K562 (cell line): ENCODE data around the gene CDC45.

Experiments used
- GABPA ChIP-seq: fragments of 200-800 bp; sonication (Bioruptor generic); conservative IDR thresholded peaks from 2 replicates; pipeline ENCODE4 v1.6.1; 2016; ENCODE audit warnings: low read depth, missing genetic modification characterization, missing compliant biosample characterization
- RCOR1 ChIP-seq, 2 experiments: IDR thresholded peaks; 2 replicates each; pipeline ENCODE4 v1.6.1; 2012; ENCODE audit warnings: low read depth in 2 of 2, low read length in 2 of 2, borderline replicate concordance in 1 of 2, improper control_type of control experiment in 1 of 2
- RHOXF2B ChIP-seq: fragments of 250-450 bp; sonication (Bioruptor Pico); conservative IDR thresholded peaks from 2 replicates; pipeline ENCODE4 v1.5.1; 2021
- SMARCE1 ChIP-seq: fragments of 450-650 bp; IDR thresholded peaks from 2 replicates; pipeline ENCODE4 v1.7.1; 2016; ENCODE audit warnings: mild to moderate bottlenecking
- ZNF274 ChIP-seq: IDR thresholded peaks from 2 replicates; pipeline ENCODE4 v1.6.1; 2011; ENCODE audit warnings: low read depth, mild to moderate bottlenecking, low read length, moderate library complexity, borderline replicate concordance
- TF ChIP-seq, protein P1 (sequence below), 3 experiments: IDR thresholded peaks in 2 of 3; conservative IDR thresholded peaks in 1 of 3; 2 replicates each; pipeline ENCODE4 v1.5.1; 2011 to 2012; ENCODE audit warnings: low read length in 3 of 3, mild to moderate bottlenecking in 3 of 3, control low read depth in 2 of 3, improper control_type of control experiment in 1 of 3, inconsistent platforms in 1 of 3, low read depth in 1 of 3, mixed read lengths in 1 of 3, moderate library complexity in 1 of 3; ENCODE audit not compliant: insufficient read depth in 2 of 3
- TF ChIP-seq, protein P2 (sequence below): fragments of 250-450 bp; sonication (Bioruptor Pico); IDR thresholded peaks from 2 replicates; pipeline ENCODE4 v1.8.0; 2022; ENCODE audit warnings: inconsistent platforms, mild to moderate bottlenecking, moderate library complexity, borderline replicate concordance

DNA sequence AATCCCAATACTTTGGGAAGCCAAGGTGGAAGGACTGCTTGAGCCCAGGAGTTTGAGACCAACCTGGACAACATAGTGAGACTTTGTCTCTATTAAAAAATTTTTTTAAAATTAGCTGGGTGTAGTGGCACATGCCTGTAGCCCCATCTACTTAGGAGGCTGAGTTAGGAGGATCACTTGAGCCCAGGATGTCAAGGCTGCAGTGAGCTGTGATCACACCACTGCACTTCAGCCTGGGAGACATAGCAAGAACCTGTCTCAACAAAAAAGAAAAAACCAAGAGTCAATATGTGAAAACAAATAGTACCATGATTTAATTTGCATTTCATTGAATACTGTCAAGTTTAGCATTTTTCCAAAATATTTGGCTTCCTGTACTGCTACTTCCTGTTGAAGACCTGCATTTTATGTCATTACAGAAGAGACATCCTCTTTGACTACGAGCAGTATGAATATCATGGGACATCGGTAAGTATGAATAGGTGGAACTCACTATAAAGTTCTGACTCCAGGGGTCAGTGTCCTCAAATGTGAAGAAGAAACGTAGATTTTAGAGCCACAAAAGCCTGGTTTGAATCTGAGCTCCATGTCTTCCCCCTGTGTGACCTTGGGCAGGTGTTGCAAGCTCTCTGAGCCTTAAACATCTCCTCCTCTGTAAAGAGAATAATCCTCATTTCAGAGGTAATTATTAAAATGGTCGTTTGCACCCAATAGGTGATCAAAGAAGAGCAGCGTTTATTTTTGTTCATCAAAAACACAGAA lies 16.0 kb downstream of the CDC45 start:
- TF ChIP-seq SMARCE1 (no peak), RHOXF2B (CRISPR knock-in tag) (no peak), ZNF274 (no peak), GABPA (tag) (no peak), RCOR1 (IDR thresholded peaks at IDR 0.05; ENCODE audit: borderline replicate concordance in 1 of 2, low read depth in 2 of 2, low read length in 2 of 2) (no peak)
- TF ChIP-seq, protein P1, sequence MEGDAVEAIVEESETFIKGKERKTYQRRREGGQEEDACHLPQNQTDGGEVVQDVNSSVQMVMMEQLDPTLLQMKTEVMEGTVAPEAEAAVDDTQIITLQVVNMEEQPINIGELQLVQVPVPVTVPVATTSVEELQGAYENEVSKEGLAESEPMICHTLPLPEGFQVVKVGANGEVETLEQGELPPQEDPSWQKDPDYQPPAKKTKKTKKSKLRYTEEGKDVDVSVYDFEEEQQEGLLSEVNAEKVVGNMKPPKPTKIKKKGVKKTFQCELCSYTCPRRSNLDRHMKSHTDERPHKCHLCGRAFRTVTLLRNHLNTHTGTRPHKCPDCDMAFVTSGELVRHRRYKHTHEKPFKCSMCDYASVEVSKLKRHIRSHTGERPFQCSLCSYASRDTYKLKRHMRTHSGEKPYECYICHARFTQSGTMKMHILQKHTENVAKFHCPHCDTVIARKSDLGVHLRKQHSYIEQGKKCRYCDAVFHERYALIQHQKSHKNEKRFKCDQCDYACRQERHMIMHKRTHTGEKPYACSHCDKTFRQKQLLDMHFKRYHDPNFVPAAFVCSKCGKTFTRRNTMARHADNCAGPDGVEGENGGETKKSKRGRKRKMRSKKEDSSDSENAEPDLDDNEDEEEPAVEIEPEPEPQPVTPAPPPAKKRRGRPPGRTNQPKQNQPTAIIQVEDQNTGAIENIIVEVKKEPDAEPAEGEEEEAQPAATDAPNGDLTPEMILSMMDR (IDR thresholded peaks at IDR 0.05 in 2 of 3, conservative IDR thresholded peaks at IDR 0.05 in 1 of 3; ENCODE audit: insufficient read depth in 2 of 3, low read depth in 1 of 3, low read length in 3 of 3) = peak in 2 of 3 experiments; percentile 25 to 36; a peak in 4 of 6 replicates
- TF ChIP-seq, protein P2, sequence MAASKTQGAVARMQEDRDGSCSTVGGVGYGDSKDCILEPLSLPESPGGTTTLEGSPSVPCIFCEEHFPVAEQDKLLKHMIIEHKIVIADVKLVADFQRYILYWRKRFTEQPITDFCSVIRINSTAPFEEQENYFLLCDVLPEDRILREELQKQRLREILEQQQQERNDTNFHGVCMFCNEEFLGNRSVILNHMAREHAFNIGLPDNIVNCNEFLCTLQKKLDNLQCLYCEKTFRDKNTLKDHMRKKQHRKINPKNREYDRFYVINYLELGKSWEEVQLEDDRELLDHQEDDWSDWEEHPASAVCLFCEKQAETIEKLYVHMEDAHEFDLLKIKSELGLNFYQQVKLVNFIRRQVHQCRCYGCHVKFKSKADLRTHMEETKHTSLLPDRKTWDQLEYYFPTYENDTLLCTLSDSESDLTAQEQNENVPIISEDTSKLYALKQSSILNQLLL = no peak
